GM12892 (cell line): ENCODE data around the gene RFFL.

Experiments
- POLR2A ChIP-seq: IDR thresholded peaks from 2 replicates; pipeline ENCODE4 v1.6.1; 2011; ENCODE audit warnings: low read depth, low read length, control low read depth
- TAF1 ChIP-seq: IDR thresholded peaks from 2 replicates; pipeline ENCODE4 v1.6.1; 2011; ENCODE audit warnings: low read depth, mild to moderate bottlenecking, control low read depth, low read length, borderline replicate concordance

DNA sequence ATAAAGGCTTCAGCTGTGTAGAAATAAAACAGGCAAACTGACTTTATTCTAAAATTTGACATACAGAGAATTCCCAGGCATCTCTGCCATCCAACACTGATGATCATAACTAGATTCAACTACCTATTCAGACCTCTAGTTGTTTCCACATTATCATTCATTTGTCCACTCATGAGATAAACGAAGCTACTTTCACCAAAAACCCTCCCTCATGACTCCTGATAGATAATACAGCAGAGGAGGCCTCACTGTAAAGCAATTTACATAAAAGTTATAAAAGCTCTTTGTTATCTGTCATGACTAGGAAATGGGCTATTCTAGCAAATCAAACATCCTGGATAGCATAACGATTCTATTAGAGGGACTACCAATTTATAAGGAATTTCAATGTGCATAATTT, 19.6 kb upstream of the RFFL start:
- no peak for TF ChIP-seq POLR2A
- TF ChIP-seq TAF1 = no peak
